AG04450 (cell line): ENCODE measurements around the gene HYOU1. TPM values are rescaled to one million over a fixed set of nuclear protein-coding genes. Genes with fewer than 3 reads are reported as not detected.

Experiments
- CTCF ChIA-PET: fragments of 300-600, 350-600 bp; formaldehyde crosslinking; extraction: SDS; loops from one replicate; lab custom pipeline; 2022; ENCODE audit warnings: antibody characterized with exemption, inconsistent platforms; lab: Charles Lee
- POLR2A ChIA-PET: fragments of 350-600 bp; formaldehyde crosslinking; extraction: SDS; loops from one replicate; lab custom pipeline; 2021; ENCODE audit warnings: antibody characterized with exemption, inconsistent platforms; lab: Yijun Ruan, JAX
- DNase-seq: peaks from one replicate; pipeline ENCODE4 v3.0.0-alpha.2; 2011; ENCODE audit warnings: low read depth, low spot score
- H3K27ac ChIP-seq: one replicate; pipeline ENCODE4 v1.5.1; 2012; ENCODE audit warnings: low read depth, low read length, control low read depth
- H3K27me3 ChIP-seq: one replicate; pipeline ENCODE4 v1.6.0; 2012; ENCODE audit warnings: low read length; ENCODE audit not compliant: control insufficient read depth, insufficient read depth
- H3K4me3 ChIP-seq: 2 replicates; pipeline ENCODE4 v1.5.1; 2011; ENCODE audit warnings: mild to moderate bottlenecking, low read depth, low read length, control low read depth
- H3K9me3 ChIP-seq: 2 replicates; pipeline ENCODE4 v1.5.1; 2012; ENCODE audit warnings: low read length; ENCODE audit not compliant: control insufficient read depth, insufficient read depth
- CTCF ChIP-seq: IDR thresholded peaks from 2 replicates; pipeline ENCODE4 v1.5.1; 2011; ENCODE audit warnings: low read depth, low read length, control low read depth, inconsistent platforms
- polyA plus RNA-seq: library from polyadenylated mRNA; depleted of rRNA; stranded (reverse); fragments of >200 nt; gene quantifications from 2 replicates; pipeline ENCODE4 v1.2.3, GENCODE V29; 2011

Gene HYOU1
- polyA plus RNA-seq, 1 experiment, result 123 TPM

- DNase-seq, result no peak
- Histone ChIP-seq H3K27me3 (no peaks in the 10 kb centered on the region), H3K9me3 (no peaks in the 10 kb centered on the region; the same call in 1 of the 2 replicates), H3K4me3 (no peak overlapping the region), H3K27ac (no peak overlapping the region)
- CTCF ChIA-PET, result interaction anchor here (0.6 to 1.9 kb wide), 5 partner anchors 46 to 247 kb away, joined by 3 to 5 read pairs (median 3); partner anchors contain the start of gene CBL
- POLR2A ChIA-PET, result interaction anchor here (1.2 kb wide), 1 partner anchor 24 kb away, joined by 5 read pairs; the partner anchor contains the start of gene VPS11
- no peak for TF ChIP-seq CTCF
Measured at GRCh38 chr11:119091178-119091577, 34.2 kb upstream of the HYOU1 start.

GRCh38 chr11:119089319-119089718 lies 32.3 kb upstream of the HYOU1 start:
- TF ChIP-seq CTCF, result no peak
- Histone ChIP-seq H3K27ac (no peak overlapping the region), H3K27me3 (no peaks in the 10 kb centered on the region), H3K9me3 (no peaks in the 10 kb centered on the region; the same call in 1 of the 2 replicates), H3K4me3 (no peak overlapping the region)
- ChIA-PET CTCF (interaction anchor here (1.0 to 1.3 kb wide), 2 partner anchors 10 to 59 kb away, joined by 3 read pairs; no protein-coding TSS in a partner anchor), POLR2A (no interaction called here)
- DNase-seq, result no peak

- ChIA-PET POLR2A (no interaction called here), CTCF (interaction anchor here (0.8 to 1.3 kb wide), 3 partner anchors 11 to 108 kb away, joined by 3 read pairs; no protein-coding TSS in a partner anchor)
Measured at GRCh38 chr11:119088406-119088805, 31.4 kb upstream of the HYOU1 start.

GRCh38 chr11:119087747-119088241 lies 30.8 kb upstream of the HYOU1 start:
- Histone ChIP-seq H3K4me3 (no peak overlapping the region), H3K27ac (no peak overlapping the region), H3K27me3 (no peaks in the 10 kb centered on the region), H3K9me3 (no peaks in the 10 kb centered on the region)
- no peak for DNase-seq
- ChIA-PET CTCF (no interaction called here), POLR2A (no interaction called here)
- TF ChIP-seq CTCF, result no peak

More at GRCh38 chr11:119088406-119088805, 31.4 kb upstream of the HYOU1 start:
- H3K9me3 ChIP-seq, result no peaks in the 10 kb centered on the region
- no peak overlapping the region for H3K4me3 ChIP-seq
- H3K27ac ChIP-seq, result no peak overlapping the region
- H3K27me3 ChIP-seq, result no peaks in the 10 kb centered on the region
- TF ChIP-seq CTCF, result no peak
- DNase-seq, result no peak

- Histone ChIP-seq H3K4me3 (no peak overlapping the region), H3K9me3 (no peaks in the 10 kb centered on the region), H3K27ac (no peak overlapping the region), H3K27me3 (no peaks in the 10 kb centered on the region)
- TF ChIP-seq CTCF, result no peak
- ChIA-PET CTCF (interaction anchor here (0.7 to 1.7 kb wide), 2 partner anchors 269 to 464 kb away, joined by 10 to 14 read pairs; no protein-coding TSS in a partner anchor), POLR2A (interaction anchor here (3.0 kb wide), 1 partner anchor 8 kb away, joined by 49 read pairs; a partner anchor contains a TSS)
- no peak for DNase-seq
Measured at GRCh38 chr11:119087123-119087522, 30.1 kb upstream of the HYOU1 start.
